Esophagus muscularis mucosa (tissue), 3 donors: Measurements from ENCODE around the gene SOAT1.

Experiments
- POLR2AphosphoS5 ChIP-seq, 2 donors: sonication (generic); formaldehyde crosslinking; IDR thresholded peaks; one replicate each; pipeline ENCODE4 v1.6.1; 2017; ENCODE audit warnings: antibody characterized with exemption in 2 of 2
- TF ChIP-seq, protein P1 (sequence below), 3 experiments: fragments of 200-600 bp in 2 of 3; fragments of 450-650 bp in 1 of 3; sonication (generic) in 2 of 3; IDR thresholded peaks; one replicate each; pipeline ENCODE4 v1.5.1; 2017 to 2019; ENCODE audit warnings: antibody characterized with exemption in 3 of 3, mild to moderate bottlenecking in 2 of 3, moderate library complexity in 1 of 3

DNA sequence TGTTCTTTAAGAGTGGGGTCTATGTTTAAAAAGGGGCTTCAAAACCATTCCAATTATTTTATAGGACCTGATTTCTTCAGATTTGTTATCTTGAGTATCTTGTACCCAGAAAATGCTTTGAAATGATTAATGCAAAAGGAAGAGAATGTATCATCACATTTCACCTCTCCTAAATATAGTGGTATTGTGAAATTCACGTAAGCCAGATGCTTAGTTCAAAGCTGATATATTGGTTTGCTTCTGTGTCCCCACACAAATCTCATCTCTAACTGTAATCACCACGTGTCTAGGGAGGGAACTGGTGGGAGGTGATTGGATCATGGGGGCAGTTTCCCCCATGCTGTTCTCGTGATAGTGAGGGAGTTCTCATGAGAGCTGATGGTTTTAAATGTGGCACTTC, 8.5 kb downstream of the SOAT1 start:
- no peak for TF ChIP-seq POLR2AphosphoS5 (IDR thresholded peaks at IDR 0.05)
- TF ChIP-seq, protein P1, sequence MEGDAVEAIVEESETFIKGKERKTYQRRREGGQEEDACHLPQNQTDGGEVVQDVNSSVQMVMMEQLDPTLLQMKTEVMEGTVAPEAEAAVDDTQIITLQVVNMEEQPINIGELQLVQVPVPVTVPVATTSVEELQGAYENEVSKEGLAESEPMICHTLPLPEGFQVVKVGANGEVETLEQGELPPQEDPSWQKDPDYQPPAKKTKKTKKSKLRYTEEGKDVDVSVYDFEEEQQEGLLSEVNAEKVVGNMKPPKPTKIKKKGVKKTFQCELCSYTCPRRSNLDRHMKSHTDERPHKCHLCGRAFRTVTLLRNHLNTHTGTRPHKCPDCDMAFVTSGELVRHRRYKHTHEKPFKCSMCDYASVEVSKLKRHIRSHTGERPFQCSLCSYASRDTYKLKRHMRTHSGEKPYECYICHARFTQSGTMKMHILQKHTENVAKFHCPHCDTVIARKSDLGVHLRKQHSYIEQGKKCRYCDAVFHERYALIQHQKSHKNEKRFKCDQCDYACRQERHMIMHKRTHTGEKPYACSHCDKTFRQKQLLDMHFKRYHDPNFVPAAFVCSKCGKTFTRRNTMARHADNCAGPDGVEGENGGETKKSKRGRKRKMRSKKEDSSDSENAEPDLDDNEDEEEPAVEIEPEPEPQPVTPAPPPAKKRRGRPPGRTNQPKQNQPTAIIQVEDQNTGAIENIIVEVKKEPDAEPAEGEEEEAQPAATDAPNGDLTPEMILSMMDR (IDR thresholded peaks at IDR 0.05) = no peak
